ENCODE data around the gene CARD18.
"Not testable (repeated sequence)": the region's sequence is repeated elsewhere in the genome, so short reads cannot be mapped to it uniquely, and the experiment has no call there.

Gene CARD18

DNA sequence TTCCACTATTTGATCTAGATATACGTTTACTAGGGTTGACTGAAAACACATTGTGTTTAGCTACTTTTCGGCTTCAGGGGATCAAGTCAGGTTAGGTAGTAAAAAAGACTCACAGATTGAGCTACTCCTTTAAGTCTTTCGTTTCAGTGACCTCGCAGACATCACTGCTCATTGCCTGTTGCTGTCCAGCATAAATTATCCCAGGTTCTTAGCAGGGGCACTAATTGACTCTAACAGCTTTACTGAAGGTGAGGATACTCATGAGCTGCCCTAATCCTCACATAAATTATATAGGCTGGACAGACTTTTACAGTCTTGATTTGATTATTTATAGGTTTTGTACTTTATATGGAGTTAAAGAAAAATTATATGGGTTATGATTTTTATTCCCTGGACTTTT, 3.7 kb downstream of the CARD18 start:
- no peak overlapping the region for H3K4me3 ChIP-seq (ENCODE audit: low read depth, low read length)

DNA sequence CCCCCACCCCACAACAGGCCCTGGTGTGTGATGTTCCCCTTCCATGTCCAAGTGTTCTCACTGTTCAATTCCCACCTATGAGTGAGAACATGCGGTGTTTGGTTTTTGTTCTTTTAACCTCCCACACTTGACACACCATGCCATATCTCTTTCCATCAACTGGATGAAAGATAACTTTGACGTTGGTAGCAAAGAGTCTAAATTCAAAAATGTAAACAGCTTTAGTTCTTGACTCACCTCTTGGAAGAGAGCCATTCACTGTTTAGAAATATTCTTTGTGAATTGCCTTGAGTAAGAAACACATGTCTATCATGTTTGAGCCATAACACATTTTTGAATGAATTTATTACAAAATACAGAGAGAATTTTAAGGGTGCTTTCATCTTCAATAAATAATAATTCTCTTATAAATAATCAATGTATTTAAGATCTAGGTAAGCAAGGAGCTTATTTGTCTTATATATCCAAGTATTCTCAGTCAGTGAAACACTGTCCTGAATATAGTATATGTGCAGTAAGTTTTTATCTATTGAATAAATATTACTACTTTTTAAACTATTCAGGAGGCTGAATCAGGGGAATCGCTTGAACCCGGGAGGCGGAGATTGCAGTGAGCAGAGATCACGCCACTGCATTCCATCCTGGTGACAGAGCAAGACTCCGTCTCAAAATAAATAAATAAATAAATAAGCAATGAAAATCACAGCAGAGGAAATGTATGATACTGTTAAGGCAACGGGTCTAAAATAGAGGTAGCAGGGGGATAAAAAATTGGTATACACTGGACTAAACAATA, 6.7 kb downstream of the CARD18 start:
- no peak overlapping the region for H3K4me3 ChIP-seq (ENCODE audit: low read depth, low read length)

DNA sequence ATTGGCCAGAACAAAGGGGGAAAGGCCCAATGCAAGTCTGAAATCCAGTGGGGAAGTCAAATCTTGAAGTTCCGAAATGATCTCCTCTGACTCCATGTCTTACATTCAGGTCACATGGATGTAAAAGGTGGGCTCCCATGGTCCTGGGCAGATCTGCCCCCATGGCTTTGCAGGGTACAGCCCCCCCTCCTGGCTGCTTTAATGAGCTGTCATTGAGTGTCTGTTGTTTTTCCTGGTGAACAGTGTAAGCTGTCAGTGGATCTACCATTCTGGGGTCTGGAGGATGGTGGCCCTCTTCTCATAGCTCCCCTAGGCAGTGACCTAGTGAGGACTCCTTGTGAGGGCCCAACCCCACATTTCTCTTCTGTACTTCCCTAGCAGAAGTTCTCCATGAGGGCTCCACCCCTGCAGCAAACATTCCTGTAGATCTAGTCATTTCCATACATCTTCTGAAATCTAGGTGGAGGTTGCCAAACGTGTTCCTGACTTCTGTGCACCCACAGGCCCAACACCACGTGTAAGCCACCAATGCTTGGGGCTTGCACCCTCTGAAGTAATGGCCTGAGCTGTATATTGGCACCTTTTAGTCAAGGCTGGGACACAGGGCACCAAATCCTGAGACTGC, 9.3 kb downstream of the CARD18 start:
- H3K4me3 ChIP-seq (ENCODE audit: low read depth, low read length) = no peak overlapping the region

DNA sequence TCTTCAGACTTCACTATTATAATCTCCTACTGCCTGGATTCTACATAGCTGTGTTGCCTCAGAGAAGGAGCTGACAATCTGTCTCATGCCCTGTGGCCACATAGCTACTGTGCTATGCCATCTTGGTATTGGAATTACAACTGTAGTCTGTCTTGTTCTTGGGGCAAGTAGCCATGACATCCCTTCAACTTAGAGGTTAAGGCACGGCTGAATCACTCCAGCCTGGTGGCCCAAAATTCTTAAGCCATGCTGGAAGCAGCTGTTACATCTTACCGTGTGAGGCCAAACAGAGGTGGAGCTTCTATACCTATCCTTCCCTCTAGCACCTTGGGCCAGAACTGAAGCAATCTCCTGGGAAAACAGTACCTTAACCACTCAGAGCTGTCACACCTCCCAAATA, 14.8 kb downstream of the CARD18 start:
- no peak overlapping the region for H3K4me3 ChIP-seq (ENCODE audit: low read depth, low read length)

DNA sequence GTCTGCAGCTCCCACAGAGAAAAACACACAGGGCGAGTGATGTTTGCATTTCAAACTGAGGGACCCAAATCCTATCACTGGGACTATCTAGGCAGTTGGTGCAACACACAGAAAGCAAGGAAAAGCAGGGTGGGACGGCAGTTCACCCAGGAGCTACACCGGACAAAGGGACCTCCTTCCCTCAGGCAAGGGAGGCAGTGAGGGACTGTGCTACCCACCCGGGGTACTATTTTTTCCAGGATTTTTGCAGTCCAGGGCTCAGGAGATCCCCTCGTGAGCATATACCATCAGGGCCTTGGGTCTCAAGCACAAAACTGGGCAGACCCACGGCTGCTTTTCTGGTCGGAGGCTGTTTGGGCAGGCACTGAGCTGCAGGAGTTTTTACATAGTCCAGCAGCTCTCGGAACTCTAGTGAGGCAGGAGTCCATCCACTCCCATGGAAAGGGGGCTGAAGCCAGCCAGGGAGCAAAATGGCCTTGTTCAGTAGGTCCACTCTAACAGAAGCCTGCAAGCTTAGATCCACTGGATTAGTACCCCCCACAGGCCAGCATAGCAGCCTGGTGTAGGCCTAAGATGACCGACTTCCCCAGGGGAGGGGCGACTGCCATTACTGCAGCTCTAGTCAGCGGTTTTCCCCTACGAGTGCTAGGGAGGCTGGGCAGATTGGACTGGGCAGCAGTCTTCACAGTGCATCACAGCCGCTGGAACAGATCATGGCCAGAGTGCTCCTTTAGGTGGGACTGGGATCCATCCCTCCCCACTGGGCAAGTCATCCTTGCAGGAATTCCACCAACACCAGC, 28.2 kb downstream of the CARD18 start:
- H3K4me3 ChIP-seq (ENCODE audit: low read depth, low read length) = no peak overlapping the region

DNA sequence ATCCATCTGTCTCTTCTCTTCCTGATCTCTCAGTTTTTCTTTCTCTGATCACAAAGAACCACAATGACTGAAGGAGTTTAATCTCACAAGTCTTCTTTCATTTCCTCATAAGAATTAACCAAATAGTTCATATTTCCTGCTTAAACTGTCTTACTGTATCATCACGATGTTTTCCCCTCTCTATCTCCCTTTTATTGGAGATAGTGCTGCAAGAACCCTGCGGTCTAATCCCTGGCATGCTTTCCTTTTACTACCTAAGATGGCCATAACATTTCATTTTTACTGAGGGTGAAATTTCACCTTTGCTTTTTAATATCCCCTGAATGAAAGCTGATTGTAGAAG, 28.9 kb downstream of the CARD18 start:
- no peak overlapping the region for H3K4me3 ChIP-seq (ENCODE audit: low read depth, low read length)

DNA sequence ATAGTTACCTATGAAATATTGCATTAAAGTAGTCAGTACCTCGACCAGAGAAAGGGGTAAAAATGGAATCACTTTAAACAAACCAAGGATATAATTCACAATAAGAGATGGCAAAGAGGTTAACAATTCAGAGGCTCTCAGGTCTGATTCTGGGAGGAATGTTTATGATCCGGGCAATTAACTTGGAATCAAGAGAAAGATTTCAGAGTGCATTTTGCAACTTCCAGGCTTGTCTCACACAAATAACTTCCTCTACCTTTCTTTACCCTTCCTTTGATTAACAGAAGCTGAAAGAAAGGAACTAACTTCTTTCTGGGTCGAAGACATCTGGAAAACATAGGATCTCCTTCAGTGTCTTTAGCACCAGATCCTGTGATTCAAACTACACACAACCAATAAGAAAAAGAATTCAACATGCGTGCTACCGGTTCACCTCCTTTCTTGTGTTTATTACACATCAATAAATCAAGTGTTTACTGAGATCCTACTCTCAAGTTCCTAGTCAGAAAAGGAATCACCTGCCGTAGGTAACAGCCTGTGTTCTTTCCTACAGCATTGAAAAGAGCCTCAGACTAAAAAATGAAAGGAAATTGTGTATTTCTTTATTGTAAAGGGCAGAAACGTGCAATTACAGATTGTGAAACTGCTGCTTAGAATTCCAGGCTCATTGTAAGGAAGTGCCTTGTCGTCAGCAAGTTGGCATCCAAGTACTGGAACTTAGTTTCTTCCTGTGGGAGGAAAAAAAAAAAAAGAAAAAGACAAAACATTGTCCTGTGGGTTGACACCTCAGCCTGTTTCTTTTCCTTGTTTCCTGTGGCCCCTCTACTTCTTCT, 29.5 kb downstream of the CARD18 start:
- H3K4me3 ChIP-seq (ENCODE audit: low read depth, low read length) = no peak overlapping the region

DNA sequence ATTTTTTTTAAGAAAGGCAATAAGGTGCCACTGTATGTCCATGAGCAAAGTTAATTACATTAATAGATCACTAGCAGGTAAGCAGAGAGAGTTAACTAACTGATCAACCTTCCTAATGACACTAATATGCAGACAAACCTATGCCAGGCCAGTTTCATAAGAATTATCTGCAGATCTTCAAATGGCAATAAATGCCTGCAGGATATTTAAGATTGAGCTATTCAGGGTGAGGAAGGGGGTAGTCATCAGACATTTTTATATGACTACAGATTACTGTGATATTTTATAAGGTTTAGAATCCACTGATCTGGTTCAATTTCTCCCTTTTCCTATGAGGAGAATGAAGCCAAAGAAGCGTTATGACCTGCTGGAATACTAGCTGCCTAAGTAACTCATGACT, 30.2 kb downstream of the CARD18 start:
- no peak overlapping the region for H3K4me3 ChIP-seq (ENCODE audit: low read depth, low read length)

DNA sequence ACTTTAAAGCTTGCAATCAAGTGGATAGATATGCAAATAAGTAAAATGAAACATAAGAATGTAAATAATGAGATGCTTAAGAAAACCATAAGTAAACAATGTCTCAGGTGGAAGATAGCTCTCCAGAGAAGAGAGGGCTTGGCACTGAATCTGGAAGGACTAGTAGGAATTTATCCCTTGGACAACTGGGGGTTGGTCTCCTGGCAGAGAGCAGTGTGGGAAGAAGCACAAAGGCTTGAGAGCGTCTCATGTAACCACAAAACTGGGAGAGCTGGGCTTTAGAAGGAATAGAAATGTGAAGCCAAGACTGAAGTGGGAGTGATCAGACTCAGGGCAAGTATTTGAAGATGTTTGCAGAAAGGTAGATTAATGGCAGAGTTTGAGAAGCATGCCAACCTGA, 31.3 kb downstream of the CARD18 start:
- no peak overlapping the region for H3K4me3 ChIP-seq (ENCODE audit: low read depth, low read length)

DNA sequence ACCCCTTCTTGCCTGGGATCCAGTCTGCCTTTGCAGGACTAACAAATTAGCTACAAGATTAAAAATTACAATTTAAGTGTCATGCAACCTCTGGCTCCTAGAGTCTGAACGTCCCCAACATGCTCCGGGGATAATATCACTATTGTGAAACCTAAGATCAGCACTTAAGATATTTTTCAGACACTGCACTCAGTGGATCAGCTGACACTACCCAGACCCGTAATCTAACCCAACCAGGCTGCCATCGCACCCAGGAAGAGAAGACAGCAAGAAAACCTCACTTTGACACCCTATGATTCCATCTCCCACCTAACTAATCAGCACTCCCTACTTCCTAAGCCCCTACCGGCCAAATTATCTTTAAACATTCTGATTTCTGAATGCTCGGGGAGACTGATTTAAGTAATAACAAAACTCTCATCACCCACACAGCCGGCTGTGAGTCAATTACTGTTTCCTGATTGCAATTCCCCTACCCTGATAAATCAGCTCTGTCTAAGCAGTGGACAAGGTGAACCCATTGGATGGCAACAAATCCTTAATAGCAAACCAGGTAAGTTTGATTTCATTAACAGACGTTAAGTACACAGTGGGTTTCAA, 32.2 kb downstream of the CARD18 start:
- not testable (repeated sequence) for H3K4me3 ChIP-seq (ENCODE audit: low read depth, low read length)

DNA sequence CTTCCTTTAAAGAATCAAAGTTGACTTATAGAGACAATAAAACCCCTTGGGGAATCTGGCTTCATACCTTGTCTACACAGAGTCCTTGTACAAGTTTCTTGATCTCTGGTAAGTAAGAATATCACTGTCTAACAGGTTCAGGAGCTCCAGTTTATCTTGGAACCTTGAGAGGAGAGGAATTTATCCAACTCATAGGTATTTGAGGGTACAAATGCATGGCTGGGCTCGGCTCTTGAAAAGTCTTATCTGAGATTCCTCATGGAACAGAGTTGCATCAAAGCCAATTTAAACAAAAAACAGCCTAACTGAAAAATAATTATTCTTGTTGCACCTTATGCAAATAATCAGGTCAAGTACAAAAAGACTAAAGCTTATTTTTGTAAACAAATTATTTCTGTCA, 33.4 kb downstream of the CARD18 start:
- no peak overlapping the region for H3K4me3 ChIP-seq (ENCODE audit: low read depth, low read length)

DNA sequence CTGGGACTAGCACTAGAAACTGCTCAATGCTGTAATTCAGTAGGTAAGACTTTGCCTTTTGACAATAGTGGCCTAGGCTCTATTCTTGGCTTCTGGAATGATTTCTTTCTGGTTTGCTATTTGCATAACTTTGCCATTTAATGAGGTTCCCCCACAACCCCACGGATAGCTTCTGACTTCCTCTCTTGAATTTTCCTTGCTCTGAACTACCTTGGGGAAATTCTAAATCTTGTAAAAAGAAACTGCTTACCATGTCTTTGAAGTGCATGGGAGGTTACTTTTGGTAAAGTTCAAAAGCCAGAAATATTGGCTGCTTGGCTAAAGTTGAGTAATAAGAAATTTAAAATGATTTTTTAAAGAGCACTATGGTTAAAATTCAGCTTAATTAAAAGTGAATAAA, 35.3 kb downstream of the CARD18 start:
- no peak overlapping the region for H3K4me3 ChIP-seq (ENCODE audit: low read depth, low read length)

DNA sequence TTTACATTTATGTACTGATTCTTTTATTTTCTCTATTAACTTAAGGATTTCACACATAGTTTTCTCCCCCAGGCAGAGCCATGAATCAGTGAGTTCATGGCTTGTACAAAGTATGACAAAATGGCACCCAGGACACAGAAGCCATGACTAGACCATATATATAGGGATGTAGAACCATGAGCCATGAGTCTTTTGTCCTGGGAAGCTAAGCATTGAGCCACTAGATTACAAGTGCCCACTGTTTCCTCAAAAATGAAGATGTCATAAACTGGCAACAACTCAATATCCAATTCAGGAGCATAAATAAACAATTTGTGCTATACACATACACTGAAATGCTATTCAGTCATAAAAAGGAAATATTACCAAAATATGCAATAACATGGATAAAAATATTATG, 36.2 kb downstream of the CARD18 start:
- H3K4me3 ChIP-seq (ENCODE audit: low read depth, low read length) = no peak overlapping the region

DNA sequence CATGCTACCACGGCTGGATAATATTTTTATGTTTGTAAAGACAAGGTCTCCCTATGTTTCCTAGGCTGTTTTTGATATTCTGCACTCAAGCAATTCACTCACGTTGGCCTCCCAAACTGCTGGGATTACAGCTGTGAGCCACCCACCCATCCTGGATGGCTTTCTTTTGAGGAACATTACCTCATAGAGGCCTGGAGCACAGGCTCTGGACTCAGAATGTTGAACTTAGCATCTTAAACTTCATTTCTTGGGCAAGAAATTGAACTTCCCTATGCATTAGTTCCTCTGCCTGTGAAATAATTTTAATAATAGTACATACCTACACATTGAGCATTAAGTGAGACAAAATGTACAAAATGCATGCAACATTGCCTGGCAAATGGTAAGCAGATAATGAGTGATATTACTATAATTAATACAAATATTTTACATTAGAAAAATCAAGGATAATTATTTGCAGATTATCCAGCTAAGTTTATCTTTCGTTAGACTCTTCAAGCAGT, 37.4 kb downstream of the CARD18 start:
- not testable (repeated sequence) for H3K4me3 ChIP-seq (ENCODE audit: low read depth, low read length)

DNA sequence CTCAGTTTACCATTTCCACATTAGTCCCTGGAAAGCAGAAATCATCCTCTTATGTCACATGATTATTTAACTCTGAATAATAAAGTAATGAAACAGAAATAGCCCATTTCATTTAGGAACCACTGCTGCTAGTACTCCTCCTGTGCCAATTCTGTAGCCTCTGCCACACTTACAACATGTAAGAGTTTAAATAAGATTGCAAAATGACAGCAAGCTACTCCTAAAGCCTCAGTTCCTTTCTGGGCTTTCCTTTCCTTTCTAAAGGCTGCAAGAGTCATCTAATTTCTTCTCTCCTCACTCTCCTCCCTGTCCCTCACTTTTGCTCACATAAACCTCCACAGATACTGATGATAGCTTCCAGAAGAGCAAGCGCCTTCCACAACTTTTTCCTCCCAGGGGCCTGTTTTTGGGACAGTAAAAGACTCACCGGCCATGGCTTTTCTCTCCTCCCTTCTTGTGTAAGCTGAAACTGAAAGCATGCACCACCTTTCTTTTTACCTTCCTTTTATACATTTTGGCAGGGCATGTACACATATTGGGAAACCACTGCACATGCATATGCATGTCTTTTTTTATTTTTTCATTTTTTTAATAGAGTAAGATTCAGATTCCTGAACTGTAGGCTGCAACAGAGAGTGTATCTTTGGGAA, 38.5 kb downstream of the CARD18 start:
- no peak overlapping the region for H3K4me3 ChIP-seq (ENCODE audit: low read depth, low read length)

DNA sequence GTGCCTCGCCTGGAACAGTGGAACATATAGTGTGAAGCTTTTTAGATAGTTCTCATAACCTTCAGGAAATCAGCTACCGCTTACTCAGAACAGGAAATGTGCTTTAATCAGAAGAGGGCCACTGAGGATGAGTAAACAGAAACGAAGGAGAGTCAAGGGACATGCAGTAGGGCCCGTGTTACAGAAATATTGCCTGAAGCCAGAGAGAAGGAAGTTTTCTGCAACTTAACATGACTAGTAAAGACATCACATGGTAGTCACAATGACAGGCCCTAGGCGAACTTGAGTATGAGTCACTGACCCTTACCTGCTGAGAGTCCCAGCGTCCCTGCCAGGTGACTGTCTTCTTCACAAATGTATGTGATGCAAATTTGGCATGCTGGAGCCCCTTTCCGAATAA, 39.4 kb downstream of the CARD18 start:
- H3K4me3 ChIP-seq (ENCODE audit: low read depth, low read length) = no peak overlapping the region

DNA sequence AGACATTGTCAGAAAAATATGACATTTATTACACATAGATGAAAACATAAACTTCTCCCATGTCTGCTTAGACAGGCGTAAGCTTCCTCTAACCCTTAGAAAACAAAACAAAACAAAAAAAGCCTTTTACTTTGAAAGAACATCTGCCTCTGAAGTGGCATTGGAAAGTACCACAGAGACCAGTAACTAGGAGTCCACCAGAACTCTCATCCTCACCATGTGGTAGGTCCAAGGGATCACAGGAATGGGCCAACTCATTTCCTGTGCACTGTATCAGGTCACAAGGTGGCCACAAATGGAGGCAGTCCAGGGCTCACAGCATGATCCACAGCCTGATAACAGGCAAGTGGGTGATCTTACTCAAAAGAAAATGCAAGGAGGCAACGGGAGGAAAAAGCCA, 40.0 kb downstream of the CARD18 start:
- not testable (repeated sequence) for H3K4me3 ChIP-seq (ENCODE audit: low read depth, low read length)

DNA sequence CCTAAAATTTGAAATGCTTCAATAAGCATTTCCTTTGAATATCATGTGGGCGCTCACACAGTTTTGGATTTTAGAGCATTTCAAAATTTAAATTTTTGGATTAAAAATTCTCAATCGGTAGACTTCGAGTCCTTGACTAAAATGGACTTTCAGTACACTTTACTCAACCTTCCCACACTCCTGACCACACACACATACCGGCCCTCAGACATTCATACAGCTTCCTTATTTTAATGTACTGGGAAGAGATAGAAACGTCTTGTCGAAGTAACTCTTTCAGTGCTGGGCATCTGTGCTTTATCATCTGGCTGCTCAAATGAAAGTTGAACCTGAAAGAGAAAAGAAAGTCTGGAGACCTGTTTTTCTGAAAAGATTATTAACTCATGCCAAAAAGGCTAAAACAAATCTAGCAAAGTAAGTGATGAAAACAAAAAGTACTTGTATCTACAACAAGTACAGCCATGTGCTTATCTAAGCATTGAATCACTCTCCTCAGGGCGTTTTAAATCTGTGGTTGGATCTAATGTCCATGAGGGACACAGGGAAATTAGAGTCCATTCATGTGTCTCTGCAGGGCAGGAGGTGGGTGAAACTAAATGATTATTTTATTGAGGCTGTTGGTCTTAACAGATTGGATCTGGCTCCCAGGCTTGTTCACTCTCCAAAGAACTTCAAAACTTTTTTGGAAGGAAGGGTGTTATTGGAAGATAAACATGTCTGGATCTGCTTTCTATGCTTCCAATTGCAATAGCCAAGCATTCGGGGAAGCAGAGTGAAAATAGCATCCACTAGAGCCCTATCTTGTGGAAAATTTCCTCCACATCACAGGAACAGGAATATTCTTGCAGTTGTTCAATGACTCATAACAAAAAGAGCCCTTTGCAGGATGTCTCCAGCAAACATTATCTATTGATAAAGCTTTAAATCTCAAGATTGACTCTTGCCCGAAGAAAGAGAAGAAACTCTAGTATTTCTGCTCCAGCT, 47.0 kb downstream of the CARD18 start:
- H3K4me3 ChIP-seq (ENCODE audit: low read depth, low read length) = no peak overlapping the region
